ENCODE data around the gene PTGIR. TPM values are rescaled to one million over a fixed set of nuclear protein-coding genes. Genes with fewer than 3 reads are reported as not detected.

PTGIR gene
- total RNA-seq, 2 experiments from 2014 or later: 45.4 to 48.8 TPM

- H3K4me3 Mint-ChIP-seq: peak overlapping the region; percentile 11
- ATAC-seq: no peak
Observed at GRCh38 chr19:46640656-46641055, 15.8 kb upstream of the PTGIR start.

GRCh38 chr19:46639358-46640182, 14.7 kb upstream of the PTGIR start:
- DNase-seq (peak; percentile 75), ATAC-seq (peak; percentile 4)
- ChIA-PET CTCF (interaction anchor here (0.8 to 1.0 kb wide), 4 partner anchors 9 to 117 kb away, joined by 3 to 4 read pairs (median 4); no protein-coding TSS in a partner anchor), POLR2A (interaction anchor here (0.9 to 1.5 kb wide), 3 partner anchors 18 to 34 kb away, joined by 4 to 7 read pairs (median 4); no protein-coding TSS in a partner anchor)
- no peak for TF ChIP-seq CTCF (IDR thresholded peaks at IDR 0.05)
- Mint-ChIP-seq H3K27me3 (peaks cover 11% of the 10 kb centered on the region), H3K36me3 (ENCODE audit: low read depth) (no peaks in the 10 kb centered on the region), H3K4me3 (no peak overlapping the region), H3K4me1 (ENCODE audit: low read depth) (peaks cover 10% of the 10 kb centered on the region), H3K27ac (peak overlapping the region; percentile 40), H3K9me3 (no peaks in the 10 kb centered on the region)
- intact Hi-C loops (cut with micrococcal nuclease): no loop called here

More at GRCh38 chr19:46640656-46641055, 15.8 kb upstream of the PTGIR start:
- POLR2A ChIA-PET: interaction anchor here (1.0 to 1.5 kb wide), 2 partner anchors 29 to 74 kb away, joined by 3 to 7 read pairs; no protein-coding TSS in a partner anchor
- peaks cover 7% of the 10 kb centered on the region for H3K4me1 Mint-ChIP-seq (ENCODE audit: low read depth)
- peaks cover under 1% of the 10 kb centered on the region for H3K36me3 Mint-ChIP-seq (ENCODE audit: low read depth)
- H3K27ac Mint-ChIP-seq: no peak overlapping the region
- H3K9me3 Mint-ChIP-seq: no peaks in the 10 kb centered on the region
- CTCF ChIA-PET: interaction anchor here (1.0 kb wide), 1 partner anchor 24 kb away, joined by 4 read pairs; no protein-coding TSS in a partner anchor
- peaks cover 13% of the 10 kb centered on the region for H3K27me3 Mint-ChIP-seq
- intact Hi-C loops (cut with micrococcal nuclease): no loop called here
- DNase-seq: no peak
- no peak for TF ChIP-seq CTCF (IDR thresholded peaks at IDR 0.05)

GRCh38 chr19:46637224-46637623, 12.3 kb upstream of the PTGIR start:
- DNase-seq (peak; percentile 52), ATAC-seq (no peak)
- Mint-ChIP-seq H3K27ac (no peak overlapping the region), H3K4me3 (no peak overlapping the region), H3K36me3 (ENCODE audit: low read depth) (peaks cover 14% of the 10 kb centered on the region), H3K4me1 (ENCODE audit: low read depth) (peaks cover 19% of the 10 kb centered on the region), H3K9me3 (no peaks in the 10 kb centered on the region), H3K27me3 (peaks cover 7% of the 10 kb centered on the region)
- POLR2A ChIA-PET: interaction anchor here (0.7 to 1.7 kb wide), 8 partner anchors 13 to 114 kb away, joined by 3 to 7 read pairs (median 3); partner anchors contain the start of gene CALM3
- no peak for TF ChIP-seq CTCF (IDR thresholded peaks at IDR 0.05)
- intact Hi-C loops (cut with micrococcal nuclease): no loop called here
- CTCF ChIA-PET: interaction anchor here (0.6 to 2.0 kb wide), 7 partner anchors 16 to 108 kb away, joined by 3 to 16 read pairs (median 4); partner anchors contain the start of gene DACT3

GRCh38 chr19:46635920-46636761, 11.3 kb upstream of the PTGIR start, which contains the start of gene GNG8:
Gene GNG8, minus strand, starts transcription at chr19:46636202. Its CDS starts 1,520 bp downstream, at chr19:46634682.
- ATAC-seq: no peak

More at GRCh38 chr19:46635920-46636761, 11.3 kb upstream of the PTGIR start, which contains the start of gene GNG8:
- Mint-ChIP-seq H3K27me3 (peaks cover 3% of the 10 kb centered on the region), H3K9me3 (no peaks in the 10 kb centered on the region), H3K27ac (peak within 1 kb of the TSS; percentile 71), H3K4me1 (ENCODE audit: low read depth) (peaks cover 22% of the 10 kb centered on the region), H3K36me3 (ENCODE audit: low read depth) (peaks cover 14% of the 10 kb centered on the region), H3K4me3 (peak within 1 kb of the TSS; percentile 76)
- ChIA-PET POLR2A (interaction anchor here (1.1 to 1.7 kb wide), 4 partner anchors 14 to 113 kb away, joined by 3 to 7 read pairs (median 5); no protein-coding TSS in a partner anchor), CTCF (interaction anchor here (0.5 to 2.0 kb wide), 5 partner anchors 21 to 107 kb away, joined by 3 to 16 read pairs (median 4); partner anchors contain the start of gene DACT3)
- intact Hi-C loops (cut with micrococcal nuclease): no loop called here
- peak; percentile 67 for DNase-seq
- no peak for TF ChIP-seq CTCF (IDR thresholded peaks at IDR 0.05)

Data from activated CD8-positive, alpha-beta T cell treated with anti-CD3 and anti-CD28 coated beads for 36 hours (primary cell).